CD4-positive, alpha-beta T cell (primary cell): ENCODE data around the gene TESMIN. TPM values are rescaled to one million over a fixed set of nuclear protein-coding genes. Genes with fewer than 3 reads are reported as not detected.

Experiments
- ATAC-seq: fragments of 200-7000 bp; cut with Tn5 transposase; one replicate; pipeline ENCODE4 v1.10.0; 2022; ENCODE audit warnings: mild to moderate bottlenecking; ENCODE audit not compliant: poor library complexity
- CTCF ChIA-PET: fragments of 350-600 bp; sonication (Branson Sonifier 250); formaldehyde crosslinking; loops from one replicate; lab custom pipeline; 2021; ENCODE audit warnings: antibody characterized with exemption, inconsistent platforms; lab: Charles Lee
- POLR2A ChIA-PET: fragments of 350-600 bp; sonication (Branson Sonifier 250); formaldehyde crosslinking; loops from one replicate; lab custom pipeline; 2021; ENCODE audit warnings: antibody characterized with exemption, inconsistent platforms; lab: Charles Lee
- DNase-seq, 14 experiments: peaks; one replicate each; pipeline ENCODE4 v3.0.0-alpha.2; 2013 to 2020; ENCODE audit warnings: mixed read lengths in 2 of 14
- H3K27ac ChIP-seq, 2 donors: one replicate each; pipeline versions ENCODE4 v1.5.1 to v1.7.0; 2013; ENCODE audit warnings: low read length in 2 of 2, low read depth in 1 of 2, mild to moderate bottlenecking in 1 of 2
- H3K27me3 ChIP-seq, 2 experiments: 1 replicate in 1 of 2; 2 replicates in 1 of 2; pipeline versions ENCODE4 v1.6.1 to v1.7.0; 2013; ENCODE audit warnings: low read length in 2 of 2, control low read depth in 1 of 2, mild to moderate bottlenecking in 1 of 2, moderate library complexity in 1 of 2; ENCODE audit not compliant: insufficient read depth in 2 of 2, control insufficient read depth in 1 of 2
- H3K36me3 ChIP-seq: one replicate; pipeline ENCODE4 v1.6.1; 2013; ENCODE audit warnings: low read length, control low read depth; ENCODE audit not compliant: insufficient read depth
- H3K4me1 ChIP-seq: one replicate; pipeline ENCODE4 v1.6.1; 2013; ENCODE audit warnings: low read length, control low read depth; ENCODE audit not compliant: insufficient read depth
- H3K4me3 ChIP-seq: one replicate; pipeline ENCODE4 v1.5.1; 2013; ENCODE audit warnings: mild to moderate bottlenecking, low read length, moderate library complexity
- H3K9me3 ChIP-seq, 2 experiments: 1 replicate in 1 of 2; 2 replicates in 1 of 2; pipeline versions ENCODE4 v1.6.1 to v1.7.0; 2013; ENCODE audit warnings: low read length in 2 of 2, mild to moderate bottlenecking in 2 of 2, control low read depth in 1 of 2, moderate library complexity in 1 of 2; ENCODE audit not compliant: control insufficient read depth in 1 of 2, insufficient read depth in 1 of 2
- H3K27ac Mint-ChIP-seq: one replicate; pipeline ENCODE4 v1.8.0; 2020; ENCODE audit warnings: mixed read lengths
- H3K27me3 Mint-ChIP-seq: one replicate; pipeline ENCODE4 v1.8.0; 2021; ENCODE audit warnings: mixed read lengths
- H3K36me3 Mint-ChIP-seq: one replicate; pipeline ENCODE4 v1.8.0; 2021; ENCODE audit warnings: low read depth, mixed read lengths
- H3K4me1 Mint-ChIP-seq: one replicate; pipeline ENCODE4 v1.8.0; 2021; ENCODE audit warnings: low read depth, mixed read lengths
- H3K4me3 Mint-ChIP-seq: one replicate; pipeline ENCODE4 v1.8.0; 2020; ENCODE audit warnings: mild to moderate bottlenecking, mixed read lengths
- H3K9me3 Mint-ChIP-seq: one replicate; pipeline ENCODE4 v1.8.0; 2020; ENCODE audit warnings: mixed read lengths
- intact Hi-C, 2 experiments: fragments of 100-400 bp; cut with DNase I in 1 of 2; cut with micrococcal nuclease in 1 of 2; formaldehyde crosslinking; loops; one replicate each; pipeline versions ENCODE4 v1.15.1 to v1.9.0; 2023 to 2025; cut with DNase I, micrococcal nuclease
- total RNA-seq, 174 experiments: library from RNA in 2 of 174; stranded (reverse) in 2 of 174; gene quantifications; one replicate each; pipeline ENCODE4 v1.2.3 and lab custom pipeline; 2021 to 2026
- TF ChIP-seq, protein P1 (sequence below): fragments of 200-600 bp; IDR thresholded peaks from one replicate; pipeline ENCODE4 v1.8.0; 2022; ENCODE audit warnings: antibody characterized with exemption, mild to moderate bottlenecking

The TESMIN gene
- total RNA-seq, 2 experiments from 2014 or later: 3.7 to 4.3 TPM

DNA sequence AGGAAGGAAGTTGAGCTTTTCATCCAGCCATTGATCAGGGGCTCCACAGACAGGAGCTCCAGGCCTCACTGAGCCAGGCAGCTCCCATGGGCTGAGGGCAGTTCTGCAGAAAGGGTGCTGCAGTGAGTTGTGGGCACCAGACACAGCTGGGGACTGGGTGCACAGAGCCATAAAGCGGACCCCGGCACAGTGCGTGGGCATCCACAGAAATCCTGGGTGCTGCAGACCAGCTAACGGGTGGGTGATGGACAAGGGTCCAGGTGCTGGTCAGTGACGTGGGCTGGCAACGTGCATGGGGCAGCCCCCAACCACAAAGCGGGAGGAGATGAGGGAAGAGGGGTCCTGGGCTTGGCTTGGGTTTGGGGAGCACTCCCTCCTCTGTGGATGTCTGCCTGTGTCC lies 86.4 kb downstream of the TESMIN start:
- Histone ChIP-seq H3K36me3 (no peaks in the 10 kb centered on the region), H3K27ac (no peak overlapping the region), H3K4me1 (no peaks in the 10 kb centered on the region), H3K4me3 (no peak overlapping the region), H3K27me3 (peaks cover 0 to 2% of the 10 kb centered on the region in 2 experiments), H3K9me3 (peaks cover 0 to 5% of the 10 kb centered on the region in 2 experiments)
- CTCF ChIA-PET: no interaction called here
- Mint-ChIP-seq H3K27ac (no peak overlapping the region), H3K4me3 (no peak overlapping the region), H3K4me1 (no peaks in the 10 kb centered on the region), H3K9me3 (no peaks in the 10 kb centered on the region), H3K36me3 (no peaks in the 10 kb centered on the region), H3K27me3 (no peaks in the 10 kb centered on the region)
- DNase-seq (no peak), ATAC-seq (no peak)
- TF ChIP-seq, protein P1, sequence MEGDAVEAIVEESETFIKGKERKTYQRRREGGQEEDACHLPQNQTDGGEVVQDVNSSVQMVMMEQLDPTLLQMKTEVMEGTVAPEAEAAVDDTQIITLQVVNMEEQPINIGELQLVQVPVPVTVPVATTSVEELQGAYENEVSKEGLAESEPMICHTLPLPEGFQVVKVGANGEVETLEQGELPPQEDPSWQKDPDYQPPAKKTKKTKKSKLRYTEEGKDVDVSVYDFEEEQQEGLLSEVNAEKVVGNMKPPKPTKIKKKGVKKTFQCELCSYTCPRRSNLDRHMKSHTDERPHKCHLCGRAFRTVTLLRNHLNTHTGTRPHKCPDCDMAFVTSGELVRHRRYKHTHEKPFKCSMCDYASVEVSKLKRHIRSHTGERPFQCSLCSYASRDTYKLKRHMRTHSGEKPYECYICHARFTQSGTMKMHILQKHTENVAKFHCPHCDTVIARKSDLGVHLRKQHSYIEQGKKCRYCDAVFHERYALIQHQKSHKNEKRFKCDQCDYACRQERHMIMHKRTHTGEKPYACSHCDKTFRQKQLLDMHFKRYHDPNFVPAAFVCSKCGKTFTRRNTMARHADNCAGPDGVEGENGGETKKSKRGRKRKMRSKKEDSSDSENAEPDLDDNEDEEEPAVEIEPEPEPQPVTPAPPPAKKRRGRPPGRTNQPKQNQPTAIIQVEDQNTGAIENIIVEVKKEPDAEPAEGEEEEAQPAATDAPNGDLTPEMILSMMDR: no peak
- POLR2A ChIA-PET: no interaction called here
- intact Hi-C loops: no loop called here

DNA sequence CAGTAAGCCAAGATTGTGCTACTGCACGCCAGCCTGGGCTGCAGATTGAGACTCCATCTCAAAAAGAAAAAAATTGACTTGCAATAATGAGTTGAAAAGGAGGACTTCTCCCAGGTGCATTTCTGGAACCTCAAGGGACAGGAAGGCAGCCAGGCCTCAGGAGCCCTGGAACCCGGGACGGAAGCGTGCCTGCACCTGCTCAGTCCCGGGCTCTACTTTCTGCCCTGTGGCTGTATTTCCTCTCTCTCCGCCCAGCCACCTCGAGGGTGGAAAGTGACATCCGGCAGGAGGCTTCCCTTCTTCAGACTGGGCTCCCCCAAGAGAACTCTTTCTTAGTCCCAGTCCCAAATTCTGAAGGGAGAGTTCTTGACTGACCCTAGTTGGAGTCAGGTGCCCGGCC lies 87.2 kb downstream of the TESMIN start:
- Histone ChIP-seq H3K9me3 (peaks cover 0 to 5% of the 10 kb centered on the region in 2 experiments), H3K4me3 (no peak overlapping the region), H3K27ac (no peak overlapping the region), H3K36me3 (no peaks in the 10 kb centered on the region), H3K27me3 (peaks cover 0 to 2% of the 10 kb centered on the region in 2 experiments), H3K4me1 (no peaks in the 10 kb centered on the region)
- Mint-ChIP-seq H3K36me3 (no peaks in the 10 kb centered on the region), H3K4me3 (no peak overlapping the region), H3K9me3 (no peaks in the 10 kb centered on the region), H3K27me3 (no peaks in the 10 kb centered on the region), H3K27ac (no peak overlapping the region), H3K4me1 (no peaks in the 10 kb centered on the region)
- CTCF ChIA-PET: no interaction called here
- intact Hi-C loops: no loop called here
- TF ChIP-seq, protein P1: no peak
- DNase-seq: no peak
- ATAC-seq: no peak
- POLR2A ChIA-PET: no interaction called here

DNA sequence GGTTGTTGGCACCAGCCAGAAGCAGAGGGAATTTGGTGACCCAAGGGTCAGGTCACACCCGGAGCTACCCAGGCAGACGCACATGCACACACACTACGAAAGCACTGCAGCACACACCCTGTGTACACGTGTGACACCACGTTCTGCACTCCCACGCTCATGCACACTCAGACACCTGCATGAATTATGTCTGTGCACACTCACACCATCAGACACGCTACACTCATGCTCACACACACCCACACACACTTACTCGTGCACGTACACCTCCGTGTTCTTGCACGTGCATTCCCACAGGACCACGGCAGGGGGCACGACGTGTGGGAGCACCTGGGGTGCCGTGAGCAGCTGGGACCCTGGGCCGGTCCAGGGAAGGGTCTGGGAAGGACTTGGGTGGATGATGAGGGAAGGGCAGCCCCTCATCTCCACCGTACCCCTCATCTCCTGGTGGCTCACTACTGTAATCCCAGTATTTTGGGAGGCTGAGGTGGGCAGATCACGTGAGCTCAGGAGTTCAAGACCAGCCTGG lies 87.8 kb downstream of the TESMIN start:
- Histone ChIP-seq H3K36me3 (no peaks in the 10 kb centered on the region), H3K27me3 (peaks cover 0 to 2% of the 10 kb centered on the region in 2 experiments), H3K4me1 (no peaks in the 10 kb centered on the region), H3K27ac (no peak overlapping the region), H3K4me3 (no peak overlapping the region), H3K9me3 (peaks cover 0 to 5% of the 10 kb centered on the region in 2 experiments)
- TF ChIP-seq, protein P1: no peak
- ATAC-seq (no peak), DNase-seq (peak in 1 of 14 experiments; percentile 5)
- intact Hi-C loops: no loop called here
- CTCF ChIA-PET: no interaction called here
- no peak overlapping the region for H3K27ac Mint-ChIP-seq
- no peaks in the 10 kb centered on the region for H3K36me3 Mint-ChIP-seq
- no peaks in the 10 kb centered on the region for H3K27me3 Mint-ChIP-seq
- POLR2A ChIA-PET: no interaction called here
- H3K9me3 Mint-ChIP-seq: no peaks in the 10 kb centered on the region
- no peaks in the 10 kb centered on the region for H3K4me1 Mint-ChIP-seq
- no peak overlapping the region for H3K4me3 Mint-ChIP-seq
